Forelimb muscle (tissue), 1 donor: ENCODE measurements around the gene FNDC11. TPM values are rescaled to one million over a fixed set of nuclear protein-coding genes. Genes with fewer than 3 reads are reported as not detected.
A peak's percentile ranks its signal among the peaks of the same experiment; 100 is the strongest.

Source experiments
- DNase-seq: peaks from one replicate; pipeline ENCODE4 v3.0.0-alpha.2; 2013; ENCODE audit warnings: low read depth
- polyA plus RNA-seq: library from polyadenylated mRNA; unstranded; fragments of 120-200 nt; gene quantifications from one replicate; pipeline ENCODE4 v1.2.1, GENCODE V29; 2013; ENCODE audit not compliant: insufficient read length

Gene FNDC11
- polyA plus RNA-seq, 1 donor: 0.13 TPM

- DNase-seq: no peak
These were observed 28.8 kb upstream of the FNDC11 start for GRCh38 chr20:63525185-63525584.

- no peak for DNase-seq
These were observed 28.0 kb upstream of the FNDC11 start for GRCh38 chr20:63525971-63526370.

GRCh38 chr20:63527184-63527583 is 26.8 kb upstream of the FNDC11 start:
- DNase-seq: no peak

GRCh38 chr20:63529180-63529860 is 24.6 kb upstream of the FNDC11 start:
- no peak for DNase-seq

GRCh38 chr20:63529861-63530787 is 23.8 kb upstream of the FNDC11 start:
- DNase-seq: no peak

GRCh38 chr20:63530788-63531160 is 23.2 kb upstream of the FNDC11 start:
- no peak for DNase-seq

GRCh38 chr20:63531686-63532448 is 22.1 kb upstream of the FNDC11 start:
- no peak for DNase-seq

- DNase-seq: no peak
These were observed 21.4 kb upstream of the FNDC11 start for GRCh38 chr20:63532449-63532971.

- no peak for DNase-seq
These were observed 20.6 kb upstream of the FNDC11 start for GRCh38 chr20:63533388-63533787.

GRCh38 chr20:63533871-63534393 is 20.0 kb upstream of the FNDC11 start:
- no peak for DNase-seq

- no peak for DNase-seq
These were observed 19.5 kb upstream of the FNDC11 start for GRCh38 chr20:63534427-63534830.

- no peak for DNase-seq
These were observed 18.9 kb upstream of the FNDC11 start for GRCh38 chr20:63534831-63535651.

- no peak for DNase-seq
These were observed 17.6 kb upstream of the FNDC11 start for GRCh38 chr20:63536241-63536977.

GRCh38 chr20:63536997-63537524 is 16.9 kb upstream of the FNDC11 start, which contains the start of gene PTK6:
Gene PTK6, minus strand, starts transcription at chr20:63537376. Its CDS starts 62 bp downstream, at chr20:63537314.
- no peak for DNase-seq

GRCh38 chr20:63537525-63538203 is 16.3 kb upstream of the FNDC11 start:
- DNase-seq: peak; percentile 35

- DNase-seq: no peak
These were observed 15.5 kb upstream of the FNDC11 start for GRCh38 chr20:63538204-63539091.

- DNase-seq: no peak
These were observed 14.9 kb upstream of the FNDC11 start for GRCh38 chr20:63539092-63539430.
